ENCODE measurements around the gene NIPAL3. TPM values are rescaled to one million over a fixed set of nuclear protein-coding genes. Genes with fewer than 3 reads are reported as not detected.

NIPAL3 gene
- total RNA-seq, 1 donor from 2014 or later: 18.6 TPM

GRCh38 chr1:24393892-24394291 lies 21.7 kb upstream of the NIPAL3 start:
- DNase-seq: no peak
- H3K4me1 Mint-ChIP-seq (ENCODE audit: low read depth, unreplicated experiment): peaks cover 4% of the 10 kb centered on the region
- no peaks in the 10 kb centered on the region for H3K36me3 Mint-ChIP-seq (ENCODE audit: unreplicated experiment)
- no peaks in the 10 kb centered on the region for H3K9me3 Mint-ChIP-seq (ENCODE audit: unreplicated experiment)
- H3K27ac Mint-ChIP-seq (ENCODE audit: unreplicated experiment): no peak overlapping the region
- H3K27me3 Mint-ChIP-seq (ENCODE audit: unreplicated experiment): peaks cover 2% of the 10 kb centered on the region
- TF ChIP-seq CTCF (IDR thresholded peaks at IDR 0.05; ENCODE audit: partially characterized antibody, unreplicated experiment): no peak
- no peak overlapping the region for H3K4me3 Mint-ChIP-seq (ENCODE audit: unreplicated experiment)

GRCh38 chr1:24400065-24400464 lies 15.5 kb upstream of the NIPAL3 start:
- Mint-ChIP-seq H3K27ac (ENCODE audit: unreplicated experiment) (no peak overlapping the region), H3K36me3 (ENCODE audit: unreplicated experiment) (no peaks in the 10 kb centered on the region)

GRCh38 chr1:24403806-24404205 lies 11.8 kb upstream of the NIPAL3 start:
- no peak for TF ChIP-seq CTCF (IDR thresholded peaks at IDR 0.05; ENCODE audit: partially characterized antibody, unreplicated experiment)
- Mint-ChIP-seq H3K27ac (ENCODE audit: unreplicated experiment) (no peak overlapping the region), H3K4me1 (ENCODE audit: low read depth, unreplicated experiment) (no peaks in the 10 kb centered on the region), H3K27me3 (ENCODE audit: unreplicated experiment) (no peaks in the 10 kb centered on the region), H3K36me3 (ENCODE audit: unreplicated experiment) (no peaks in the 10 kb centered on the region), H3K9me3 (ENCODE audit: unreplicated experiment) (no peaks in the 10 kb centered on the region), H3K4me3 (ENCODE audit: unreplicated experiment) (no peak overlapping the region)
- DNase-seq: no peak

More at GRCh38 chr1:24400065-24400464, 15.5 kb upstream of the NIPAL3 start:
- Mint-ChIP-seq H3K4me3 (ENCODE audit: unreplicated experiment) (no peak overlapping the region), H3K4me1 (ENCODE audit: low read depth, unreplicated experiment) (no peaks in the 10 kb centered on the region), H3K27me3 (ENCODE audit: unreplicated experiment) (no peaks in the 10 kb centered on the region), H3K9me3 (ENCODE audit: unreplicated experiment) (no peaks in the 10 kb centered on the region)
- no peak for TF ChIP-seq CTCF (IDR thresholded peaks at IDR 0.05; ENCODE audit: partially characterized antibody, unreplicated experiment)
- DNase-seq: no peak

- no peaks in the 10 kb centered on the region for H3K4me1 Mint-ChIP-seq (ENCODE audit: low read depth, unreplicated experiment)
- H3K4me3 Mint-ChIP-seq (ENCODE audit: unreplicated experiment): no peak overlapping the region
- H3K9me3 Mint-ChIP-seq (ENCODE audit: unreplicated experiment): no peaks in the 10 kb centered on the region
- no peak overlapping the region for H3K27ac Mint-ChIP-seq (ENCODE audit: unreplicated experiment)
- H3K36me3 Mint-ChIP-seq (ENCODE audit: unreplicated experiment): no peaks in the 10 kb centered on the region
- H3K27me3 Mint-ChIP-seq (ENCODE audit: unreplicated experiment): no peaks in the 10 kb centered on the region
- TF ChIP-seq CTCF (IDR thresholded peaks at IDR 0.05; ENCODE audit: partially characterized antibody, unreplicated experiment): no peak
- no peak for DNase-seq
Observed at GRCh38 chr1:24406788-24407187, 8.8 kb upstream of the NIPAL3 start.

- DNase-seq: no peak
- Mint-ChIP-seq H3K4me3 (ENCODE audit: unreplicated experiment) (no peak overlapping the region), H3K27me3 (ENCODE audit: unreplicated experiment) (no peaks in the 10 kb centered on the region), H3K4me1 (ENCODE audit: low read depth, unreplicated experiment) (no peaks in the 10 kb centered on the region), H3K9me3 (ENCODE audit: unreplicated experiment) (no peaks in the 10 kb centered on the region), H3K36me3 (ENCODE audit: unreplicated experiment) (no peaks in the 10 kb centered on the region), H3K27ac (ENCODE audit: unreplicated experiment) (no peak overlapping the region)
- TF ChIP-seq CTCF (IDR thresholded peaks at IDR 0.05; ENCODE audit: partially characterized antibody, unreplicated experiment): no peak
Observed at GRCh38 chr1:24409535-24409934, 6.1 kb upstream of the NIPAL3 start.

Data from glutamatergic neuron (in vitro differentiated cells).